Stimulated activated CD8-positive, alpha-beta memory T cell treated with anti-CD3 and anti-CD28 coated beads, Interleukin-15, amount 100 ng/mL, for 1 hour (primary cell): Measurements from ENCODE around the gene ASB18.

Experiments used
- DNase-seq: peaks from one replicate; pipeline ENCODE4 v3.0.0-alpha.2; 2020; ENCODE audit warnings: low read depth

Gene ASB18

GRCh38 chr2:236241181-236242056 is 22.8 kb downstream of the ASB18 start:
- DNase-seq: no peak

DNA sequence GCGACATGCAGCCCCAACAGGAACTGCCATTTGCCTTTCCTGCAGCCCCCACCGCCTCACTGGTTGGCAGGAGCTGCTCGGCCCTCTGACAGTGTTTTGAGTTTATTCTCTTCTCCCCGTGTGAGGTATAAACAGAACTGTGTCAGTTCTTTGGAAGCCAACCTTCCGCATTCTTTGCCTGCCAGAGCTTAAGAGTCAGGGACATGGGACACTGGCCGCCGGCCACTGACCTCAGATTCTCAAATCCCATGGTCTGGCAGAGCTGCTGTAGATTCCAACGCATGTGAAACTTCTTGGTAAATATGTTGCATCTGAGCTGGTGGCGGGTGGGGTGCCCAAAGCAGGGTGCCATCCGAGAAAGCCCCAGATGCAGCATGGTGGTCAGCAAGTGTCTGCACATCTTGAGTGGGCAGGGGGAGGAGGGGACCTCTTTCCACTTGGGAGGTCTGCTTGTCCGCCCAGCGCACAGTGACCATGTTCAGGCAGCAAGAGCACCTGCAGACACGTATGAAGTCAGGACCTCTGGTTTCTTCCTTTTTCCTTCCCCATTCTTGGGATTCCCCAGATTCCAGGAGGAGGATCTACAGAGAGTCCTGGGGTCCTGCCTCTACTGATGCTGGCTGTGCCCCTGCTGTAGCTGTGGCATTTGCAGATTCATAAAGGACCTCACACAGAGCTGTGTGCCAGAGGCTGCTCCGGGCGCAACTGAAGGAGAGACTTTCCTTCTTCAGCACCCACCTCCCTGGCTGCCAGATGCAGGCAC is 23.8 kb downstream of the ASB18 start:
- no peak for DNase-seq

- DNase-seq: no peak
Measured at GRCh38 chr2:236239276-236240065, 24.7 kb downstream of the ASB18 start.

- DNase-seq: no peak
Measured at GRCh38 chr2:236238751-236239150, 25.5 kb downstream of the ASB18 start.

- DNase-seq: no peak
Measured at GRCh38 chr2:236237468-236238190, 26.6 kb downstream of the ASB18 start.

- DNase-seq: no peak
Measured at GRCh38 chr2:236236559-236237452, 27.4 kb downstream of the ASB18 start.

GRCh38 chr2:236229186-236229585 is 35.0 kb downstream of the ASB18 start:
- DNase-seq: no peak

DNA sequence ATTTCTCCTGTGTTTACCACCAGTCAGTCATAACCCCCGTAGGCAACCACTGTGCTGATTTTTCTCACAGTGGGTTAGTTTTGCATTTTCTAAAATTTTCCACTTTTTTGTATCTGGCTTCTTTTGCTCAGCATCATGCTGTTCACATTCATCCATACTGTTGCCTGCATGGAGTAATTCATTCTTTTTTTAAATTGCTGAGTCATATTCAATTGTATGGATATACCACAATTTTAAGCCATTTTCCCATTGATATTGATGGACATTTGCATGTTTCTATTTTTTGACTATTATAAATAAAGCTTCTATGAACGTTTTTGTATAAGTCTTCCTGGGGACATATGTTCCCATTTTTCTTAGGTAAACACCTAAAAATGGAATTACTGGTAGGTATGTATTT is 40.5 kb downstream of the ASB18 start:
- DNase-seq: no peak

- DNase-seq: no peak
Measured at GRCh38 chr2:236221798-236222197, 42.4 kb downstream of the ASB18 start.

DNA sequence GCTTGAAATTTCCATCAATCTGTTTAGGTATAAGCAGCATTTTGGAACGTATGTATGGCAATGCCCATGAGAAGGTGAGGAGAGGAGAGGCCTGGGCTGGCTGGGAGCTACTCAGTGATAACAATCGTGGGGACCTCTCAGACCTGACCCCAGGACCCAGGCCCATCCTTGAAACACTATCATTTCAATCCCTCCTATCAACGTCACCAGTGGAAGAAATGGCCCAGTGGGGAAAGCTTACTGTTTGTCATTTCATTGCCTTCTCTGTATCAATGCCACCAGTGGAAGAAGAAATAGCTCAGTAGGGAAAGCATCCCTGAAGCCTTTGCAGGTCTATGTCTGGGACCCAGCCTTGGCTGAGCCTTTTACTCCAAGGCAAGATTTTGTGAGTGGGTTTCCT is 44.8 kb downstream of the ASB18 start:
- no peak for DNase-seq

GRCh38 chr2:236217926-236218325 is 46.3 kb downstream of the ASB18 start:
- DNase-seq: no peak

GRCh38 chr2:236216711-236217110 is 47.5 kb downstream of the ASB18 start:
- no peak for DNase-seq

- DNase-seq: no peak
Measured at GRCh38 chr2:236215761-236216333, 48.4 kb downstream of the ASB18 start.

- no peak for DNase-seq
Measured at GRCh38 chr2:236215196-236215595, 49.0 kb downstream of the ASB18 start.

GRCh38 chr2:236214376-236214995 is 49.7 kb downstream of the ASB18 start:
- no peak for DNase-seq

- DNase-seq: no peak
Measured at GRCh38 chr2:236211296-236211695, 52.9 kb downstream of the ASB18 start.

DNA sequence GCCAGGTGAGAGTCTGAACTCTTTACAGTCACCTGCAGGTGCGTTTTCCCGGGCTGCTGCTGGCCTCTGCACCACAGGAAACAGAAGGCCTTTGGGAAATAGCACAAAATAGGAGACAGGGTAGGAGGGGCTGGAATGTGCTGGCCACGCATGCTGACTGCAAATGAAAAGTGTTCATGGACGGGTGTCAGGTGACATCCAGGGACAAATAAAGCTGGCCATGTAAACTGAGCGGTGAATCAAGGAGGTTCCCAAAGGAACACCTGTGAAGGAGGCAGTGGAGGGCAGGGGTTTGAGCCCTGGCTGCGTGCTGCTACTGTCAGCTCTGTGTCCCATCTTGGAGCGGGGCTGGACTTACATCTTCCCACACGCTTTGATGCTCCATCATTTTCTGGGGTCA is 53.7 kb downstream of the ASB18 start:
- no peak for DNase-seq

GRCh38 chr2:236209996-236210395 is 54.2 kb downstream of the ASB18 start:
- no peak for DNase-seq

DNA sequence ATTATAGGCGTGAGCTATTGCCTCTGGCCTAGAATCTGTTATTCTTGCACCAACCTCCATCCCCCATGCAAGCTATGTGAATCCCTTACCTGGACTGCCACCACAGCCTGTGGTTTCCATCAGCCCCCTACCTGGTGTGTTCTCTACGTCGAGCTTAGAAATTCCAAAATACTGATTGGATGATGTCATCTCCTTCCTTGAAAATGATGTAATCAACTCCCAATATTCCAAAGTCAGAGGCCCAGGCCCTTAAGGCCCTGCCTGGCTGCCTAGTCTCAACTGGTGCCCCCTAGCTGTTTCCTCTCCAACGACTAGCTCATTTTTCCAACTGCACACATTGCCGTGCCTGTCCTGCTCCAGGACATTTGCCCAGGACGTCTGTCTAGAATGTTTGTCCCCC is 54.7 kb downstream of the ASB18 start:
- DNase-seq: no peak
